HCT116 (cell line): ENCODE data around the gene TJP1. TPM values are rescaled to one million over a fixed set of nuclear protein-coding genes. Genes with fewer than 3 reads are reported as not detected.
A peak's percentile ranks its signal among the peaks of the same experiment; 100 is the strongest.

ENCODE experiments used
- ATAC-seq: fragments of 200-7000 bp; cut with Tn5 transposase; 2 replicates; pipeline ENCODE4 v1.9.1; 2020; ENCODE audit warnings: mild to moderate bottlenecking, moderate library complexity
- BruUV-seq: library from RNA; stranded (reverse); fragments of 400-500 nt; replicated peaks from 2 replicates; lab custom pipeline; 2021; lab: Mats Ljungman, UMichigan
- CTCF ChIA-PET: fragments of 300-600 bp; sonication (Branson Sonifier 250); formaldehyde crosslinking; loops from one replicate; lab custom pipeline; 2021; ENCODE audit warnings: antibody characterized with exemption; lab: Charles Lee
- POLR2A ChIA-PET: fragments of 300-600, 350-600 bp; sonication (Branson Sonifier 250); formaldehyde crosslinking; loops from one replicate; lab custom pipeline; 2021; ENCODE audit warnings: antibody characterized with exemption; lab: Charles Lee
- RAD21 ChIA-PET, 2 experiments: fragments of 300-600 bp; sonication (Branson Sonifier 250); formaldehyde crosslinking; loops; one replicate each; lab custom pipeline; 2023; ENCODE audit warnings: low total read pairs in 2 of 2; ENCODE audit not compliant: uncharacterized antibody in 2 of 2, unreplicated experiment in 2 of 2, low non-redundant PET in 1 of 2; lab: Charles Lee
- DNase-seq: peaks from one replicate; pipeline ENCODE4 v3.0.0-alpha.2; 2010; ENCODE audit warnings: low read depth, low spot score
- H2AFZ ChIP-seq: fragments of 200-600 bp; shearing (Covaris generic), sonication (generic); 2 replicates; pipeline ENCODE4 v1.6.1; 2017; ENCODE audit warnings: low read depth, mixed run types, mixed read lengths, antibody characterized with exemption, low read length; ENCODE audit not compliant: poor library complexity, severe bottlenecking
- H3K27ac ChIP-seq: 2 replicates; pipeline ENCODE4 v1.5.1; 2012; ENCODE audit warnings: low read depth, low read length
- H3K27me3 ChIP-seq: fragments of 200-600 bp; sonication (generic); 2 replicates; pipeline ENCODE4 v1.6.1; 2016; ENCODE audit warnings: mixed run types, low read length, mixed read lengths; ENCODE audit not compliant: insufficient read depth
- H3K36me3 ChIP-seq, 2 experiments: fragments of 200-500 bp in 1 of 2; fragments of 200-600 bp in 1 of 2; sonication (Bioruptor generic) in 1 of 2; sonication (generic) in 1 of 2; 2 replicates each; pipeline versions ENCODE4 v1.5.1 to v1.6.1; 2014 to 2016; ENCODE audit warnings: low read length in 2 of 2, inconsistent platforms in 1 of 2, mixed read lengths in 1 of 2, mixed run types in 1 of 2; ENCODE audit not compliant: insufficient read depth in 2 of 2, control insufficient read depth in 1 of 2
- H3K4me1 ChIP-seq, 2 experiments: fragments of 200-600 bp in 1 of 2; sonication (generic) in 1 of 2; 2 replicates each; pipeline versions ENCODE4 v1.5.1 to v1.6.1; 2012 to 2017; ENCODE audit warnings: low read length in 2 of 2, inconsistent platforms in 1 of 2, mild to moderate bottlenecking in 1 of 2, mixed read lengths in 1 of 2, mixed run types in 1 of 2, moderate library complexity in 1 of 2; ENCODE audit not compliant: insufficient read depth in 2 of 2, control insufficient read depth in 1 of 2
- H3K4me2 ChIP-seq: fragments of 200-600 bp; sonication (generic); 2 replicates; pipeline ENCODE4 v1.6.1; 2017; ENCODE audit warnings: mixed run types, low read length, mixed read lengths
- H3K4me3 ChIP-seq, 2 experiments: fragments of 200-600 bp in 1 of 2; sonication (generic) in 1 of 2; replicated peaks in 1 of 2; 2 replicates each; pipeline ENCODE4 v1.5.1; 2011 to 2016; ENCODE audit warnings: low read length in 2 of 2, control low read depth in 1 of 2, low read depth in 1 of 2, mild to moderate bottlenecking in 1 of 2, mixed read lengths in 1 of 2, mixed run types in 1 of 2
- H3K79me2 ChIP-seq: fragments of 200-600 bp; sonication (generic); 2 replicates; pipeline ENCODE4 v1.6.1; 2017; ENCODE audit warnings: mild to moderate bottlenecking, mixed run types, low read length, moderate library complexity, mixed read lengths; ENCODE audit not compliant: insufficient read depth
- H3K9ac ChIP-seq: fragments of 200-600 bp; sonication (generic); 2 replicates; pipeline ENCODE4 v1.6.1; 2016; ENCODE audit warnings: low read length, mixed read lengths
- H3K9me2 ChIP-seq: fragments of 200-600 bp; sonication (generic), shearing (Covaris generic); 2 replicates; pipeline ENCODE4 v1.6.1; 2017; ENCODE audit warnings: mixed run types, mild to moderate bottlenecking, moderate library complexity; ENCODE audit not compliant: insufficient read depth
- H3K9me3 ChIP-seq, 2 experiments: fragments of 200-500 bp in 1 of 2; fragments of 200-600 bp in 1 of 2; sonication (Bioruptor generic) in 1 of 2; sonication (generic) in 1 of 2; 2 replicates each; pipeline ENCODE4 v1.6.1; 2014 to 2017; ENCODE audit warnings: low read length in 2 of 2, mixed read lengths in 2 of 2, inconsistent platforms in 1 of 2, low read depth in 1 of 2, mild to moderate bottlenecking in 1 of 2, mixed run types in 1 of 2, moderate library complexity in 1 of 2; ENCODE audit not compliant: control insufficient read depth in 1 of 2, insufficient read depth in 1 of 2
- H4K20me1 ChIP-seq: fragments of 200-600 bp; sonication (generic), shearing (Covaris generic); 2 replicates; pipeline ENCODE4 v1.6.1; 2017; ENCODE audit warnings: mixed run types, mild to moderate bottlenecking, moderate library complexity; ENCODE audit not compliant: insufficient read depth
- ATF3 ChIP-seq: IDR thresholded peaks from 2 replicates; pipeline ENCODE4 v1.6.1; 2012
- CBX3 ChIP-seq: IDR thresholded peaks from 2 replicates; pipeline ENCODE4 v1.6.1; 2012; ENCODE audit warnings: low read depth
- CEBPB ChIP-seq: IDR thresholded peaks from 2 replicates; pipeline ENCODE4 v1.6.1; 2012; ENCODE audit warnings: low read depth
- CTCF ChIP-seq, 3 experiments: fragments of 200-600 bp in 1 of 3; sonication (generic) in 1 of 3; IDR thresholded peaks in 2 of 3; conservative IDR thresholded peaks in 1 of 3; 2 replicates each; pipeline ENCODE4 v1.5.1; 2012 to 2017; ENCODE audit warnings: low read depth in 2 of 3, low read length in 2 of 3, antibody characterized with exemption in 1 of 3, borderline replicate concordance in 1 of 3, control low read depth in 1 of 3, mild to moderate bottlenecking in 1 of 3, mixed read lengths in 1 of 3, mixed run types in 1 of 3, moderate library complexity in 1 of 3; ENCODE audit not compliant: insufficient read depth in 1 of 3
- EGR1 ChIP-seq: IDR thresholded peaks from 2 replicates; pipeline ENCODE4 v1.6.1; 2012; ENCODE audit warnings: low read depth
- ELF1 ChIP-seq: IDR thresholded peaks from 2 replicates; pipeline ENCODE4 v1.6.1; 2012; ENCODE audit warnings: low read depth, borderline replicate concordance
- EZH2phosphoT487 ChIP-seq: fragments of 200-600 bp; IDR thresholded peaks from 2 replicates; pipeline ENCODE4 v1.6.1; 2018; ENCODE audit warnings: antibody characterized with exemption, borderline replicate concordance
- FOSL1 ChIP-seq: IDR thresholded peaks from 2 replicates; pipeline ENCODE4 v1.6.1; 2012; ENCODE audit warnings: low read depth
- JUND ChIP-seq: IDR thresholded peaks from 2 replicates; pipeline ENCODE4 v1.6.1; 2012
- MAX ChIP-seq: IDR thresholded peaks from 2 replicates; pipeline ENCODE4 v1.6.1; 2012
- POLR2AphosphoS5 ChIP-seq: IDR thresholded peaks from 2 replicates; pipeline ENCODE4 v1.6.1; 2011; ENCODE audit warnings: mild to moderate bottlenecking, low read depth, low read length, moderate library complexity
- RAD21 ChIP-seq: IDR thresholded peaks from 2 replicates; pipeline ENCODE4 v1.6.1; 2012; ENCODE audit warnings: low read depth, mild to moderate bottlenecking
- REST ChIP-seq: IDR thresholded peaks from 2 replicates; pipeline ENCODE4 v1.6.1; 2012; ENCODE audit warnings: low read depth
- SIN3A ChIP-seq: IDR thresholded peaks from 2 replicates; pipeline ENCODE4 v1.6.1; 2012; ENCODE audit warnings: low read depth
- SP1 ChIP-seq: IDR thresholded peaks from 2 replicates; pipeline ENCODE4 v1.6.1; 2012; ENCODE audit warnings: low read depth
- SRF ChIP-seq: IDR thresholded peaks from 2 replicates; pipeline ENCODE4 v1.6.1; 2012; ENCODE audit warnings: low read depth
- TCF7L2 ChIP-seq: IDR thresholded peaks from 2 replicates; pipeline ENCODE4 v1.7.0; 2011; ENCODE audit warnings: borderline replicate concordance, inconsistent platforms; ENCODE audit not compliant: insufficient read depth, insufficient read length; ENCODE audit errors: extremely low read depth
- ZBTB33 ChIP-seq: IDR thresholded peaks from 2 replicates; pipeline ENCODE4 v1.6.1; 2011; ENCODE audit warnings: mild to moderate bottlenecking, low read length, moderate library complexity; ENCODE audit not compliant: insufficient replicate concordance; ENCODE audit errors: extremely low read depth
- ZFX ChIP-seq: fragments of 450-650 bp; IDR thresholded peaks from 2 replicates; pipeline ENCODE4 v1.6.1; 2017
- ZNF274 ChIP-seq: fragments of 200-500 bp; sonication (Bioruptor generic); IDR thresholded peaks from 2 replicates; pipeline ENCODE4 v1.6.1; 2014; ENCODE audit warnings: mild to moderate bottlenecking, low read depth, low read length, inconsistent platforms
- intact Hi-C: fragments of 100-400 bp; cut with micrococcal nuclease; formaldehyde crosslinking; loops from 2 replicates; pipeline ENCODE4 v1.10.0; 2022
- total RNA-seq: library from RNA; stranded (reverse); gene quantifications from one replicate; pipeline ENCODE4 v1.2.1, GENCODE V29; 2021; ENCODE audit not compliant: unreplicated experiment

TJP1 gene
- total RNA-seq, 1 experiment from 2014 or later, result 83.6 TPM

GRCh38 chr15:29844290-29844903, 22.1 kb upstream of the TJP1 start:
- no peaks in the 10 kb centered on the region for H4K20me1 ChIP-seq
- peak overlapping the region; percentile 6 for H3K27ac ChIP-seq
- H3K79me2 ChIP-seq, result no peaks in the 10 kb centered on the region
- no peaks in the 10 kb centered on the region for H3K27me3 ChIP-seq
- DNase-seq (peak; percentile 58), ATAC-seq (peak; percentile 69)
- peak overlapping the region in 1 of 2 experiments; percentile 27; a peak in 2 of 4 replicates for H3K4me3 ChIP-seq
- peak overlapping the region; percentile 35 for H2AFZ ChIP-seq
- H3K9me2 ChIP-seq, result no peaks in the 10 kb centered on the region
- CTCF ChIA-PET, result interaction anchor here (1.2 kb wide), 1 partner anchor 81 kb away, joined by 3 read pairs; no protein-coding TSS in a partner anchor
- H3K9me3 ChIP-seq, result peaks cover 0 to 3% of the 10 kb centered on the region in 2 experiments; a peak in 1 of 4 replicates
- no peaks in the 10 kb centered on the region for H3K36me3 ChIP-seq
- H3K9ac ChIP-seq, result peak overlapping the region; percentile 46
- RAD21 ChIA-PET, result no interaction called here
- intact Hi-C loops, result no loop called here
- no TSS peak for BruUV-seq
- peak overlapping the region; percentile 80 for H3K4me2 ChIP-seq
- POLR2A ChIA-PET, result no interaction called here
- peaks cover 31 to 50% of the 10 kb centered on the region in 2 experiments for H3K4me1 ChIP-seq
- TF ChIP-seq ZNF274, result no peak
- TF ChIP-seq ATF3, result no peak
- no peak for TF ChIP-seq ZBTB33
- TF ChIP-seq SRF, result no peak
- no peak for TF ChIP-seq ELF1
- TF ChIP-seq CBX3, result no peak
- 0 out of 2 replicates have a peak, but pooled peaks have one; percentile 24 for TF ChIP-seq CEBPB
- TF ChIP-seq EZH2phosphoT487, result no peak
- TF ChIP-seq EGR1, result no peak
- TF ChIP-seq SIN3A, result no peak
- TF ChIP-seq JUND, result peak; percentile 53
- no peak for TF ChIP-seq ZFX
- TF ChIP-seq POLR2AphosphoS5, result no peak
- peak; percentile 44; the same call in 1 of the 2 replicates for TF ChIP-seq SP1
- TF ChIP-seq TCF7L2, result no peak
- peak; percentile 55 for TF ChIP-seq FOSL1
- no peak for TF ChIP-seq REST
- no peak for TF ChIP-seq RAD21
- TF ChIP-seq MAX, result no peak
- TF ChIP-seq CTCF (IDR thresholded peaks at IDR 0.05 in 2 of 3, conservative IDR thresholded peaks at IDR 0.05 in 1 of 3; ENCODE audit: borderline replicate concordance in 1 of 3, insufficient read depth in 1 of 3, low read depth in 2 of 3, low read length in 2 of 3), result no peak
